HCT116 (cell line): ENCODE results near the gene LMNA. TPM values are rescaled to one million over a fixed set of nuclear protein-coding genes. Genes with fewer than 3 reads are reported as not detected.

Source experiments
- ATAC-seq: fragments of 200-7000 bp; cut with Tn5 transposase; 2 replicates; pipeline ENCODE4 v1.9.1; 2020; ENCODE audit warnings: mild to moderate bottlenecking, moderate library complexity
- BruUV-seq: library from RNA; stranded (reverse); fragments of 400-500 nt; replicated peaks from 2 replicates; lab custom pipeline; 2021; lab: Mats Ljungman, UMichigan
- CTCF ChIA-PET: fragments of 300-600 bp; sonication (Branson Sonifier 250); formaldehyde crosslinking; loops from one replicate; lab custom pipeline; 2021; ENCODE audit warnings: antibody characterized with exemption; lab: Charles Lee
- POLR2A ChIA-PET: fragments of 300-600, 350-600 bp; sonication (Branson Sonifier 250); formaldehyde crosslinking; loops from one replicate; lab custom pipeline; 2021; ENCODE audit warnings: antibody characterized with exemption; lab: Charles Lee
- RAD21 ChIA-PET, 2 experiments: fragments of 300-600 bp; sonication (Branson Sonifier 250); formaldehyde crosslinking; loops; one replicate each; lab custom pipeline; 2023; ENCODE audit warnings: low total read pairs in 2 of 2; ENCODE audit not compliant: uncharacterized antibody in 2 of 2, unreplicated experiment in 2 of 2, low non-redundant PET in 1 of 2; lab: Charles Lee
- DNase-seq: peaks from one replicate; pipeline ENCODE4 v3.0.0-alpha.2; 2010; ENCODE audit warnings: low read depth, low spot score
- H2AFZ ChIP-seq: fragments of 200-600 bp; shearing (Covaris generic), sonication (generic); 2 replicates; pipeline ENCODE4 v1.6.1; 2017; ENCODE audit warnings: low read depth, mixed run types, mixed read lengths, antibody characterized with exemption, low read length; ENCODE audit not compliant: poor library complexity, severe bottlenecking
- H3K27ac ChIP-seq: 2 replicates; pipeline ENCODE4 v1.5.1; 2012; ENCODE audit warnings: low read depth, low read length
- H3K27me3 ChIP-seq: fragments of 200-600 bp; sonication (generic); 2 replicates; pipeline ENCODE4 v1.6.1; 2016; ENCODE audit warnings: mixed run types, low read length, mixed read lengths; ENCODE audit not compliant: insufficient read depth
- H3K36me3 ChIP-seq, 2 experiments: fragments of 200-500 bp in 1 of 2; fragments of 200-600 bp in 1 of 2; sonication (Bioruptor generic) in 1 of 2; sonication (generic) in 1 of 2; 2 replicates each; pipeline versions ENCODE4 v1.5.1 to v1.6.1; 2014 to 2016; ENCODE audit warnings: low read length in 2 of 2, inconsistent platforms in 1 of 2, mixed read lengths in 1 of 2, mixed run types in 1 of 2; ENCODE audit not compliant: insufficient read depth in 2 of 2, control insufficient read depth in 1 of 2
- H3K4me1 ChIP-seq, 2 experiments: fragments of 200-600 bp in 1 of 2; sonication (generic) in 1 of 2; 2 replicates each; pipeline versions ENCODE4 v1.5.1 to v1.6.1; 2012 to 2017; ENCODE audit warnings: low read length in 2 of 2, inconsistent platforms in 1 of 2, mild to moderate bottlenecking in 1 of 2, mixed read lengths in 1 of 2, mixed run types in 1 of 2, moderate library complexity in 1 of 2; ENCODE audit not compliant: insufficient read depth in 2 of 2, control insufficient read depth in 1 of 2
- H3K4me2 ChIP-seq: fragments of 200-600 bp; sonication (generic); 2 replicates; pipeline ENCODE4 v1.6.1; 2017; ENCODE audit warnings: mixed run types, low read length, mixed read lengths
- H3K4me3 ChIP-seq, 2 experiments: fragments of 200-600 bp in 1 of 2; sonication (generic) in 1 of 2; replicated peaks in 1 of 2; 2 replicates each; pipeline ENCODE4 v1.5.1; 2011 to 2016; ENCODE audit warnings: low read length in 2 of 2, control low read depth in 1 of 2, low read depth in 1 of 2, mild to moderate bottlenecking in 1 of 2, mixed read lengths in 1 of 2, mixed run types in 1 of 2
- H3K79me2 ChIP-seq: fragments of 200-600 bp; sonication (generic); 2 replicates; pipeline ENCODE4 v1.6.1; 2017; ENCODE audit warnings: mild to moderate bottlenecking, mixed run types, low read length, moderate library complexity, mixed read lengths; ENCODE audit not compliant: insufficient read depth
- H3K9ac ChIP-seq: fragments of 200-600 bp; sonication (generic); 2 replicates; pipeline ENCODE4 v1.6.1; 2016; ENCODE audit warnings: low read length, mixed read lengths
- H3K9me2 ChIP-seq: fragments of 200-600 bp; sonication (generic), shearing (Covaris generic); 2 replicates; pipeline ENCODE4 v1.6.1; 2017; ENCODE audit warnings: mixed run types, mild to moderate bottlenecking, moderate library complexity; ENCODE audit not compliant: insufficient read depth
- H3K9me3 ChIP-seq, 2 experiments: fragments of 200-500 bp in 1 of 2; fragments of 200-600 bp in 1 of 2; sonication (Bioruptor generic) in 1 of 2; sonication (generic) in 1 of 2; 2 replicates each; pipeline ENCODE4 v1.6.1; 2014 to 2017; ENCODE audit warnings: low read length in 2 of 2, mixed read lengths in 2 of 2, inconsistent platforms in 1 of 2, low read depth in 1 of 2, mild to moderate bottlenecking in 1 of 2, mixed run types in 1 of 2, moderate library complexity in 1 of 2; ENCODE audit not compliant: control insufficient read depth in 1 of 2, insufficient read depth in 1 of 2
- H4K20me1 ChIP-seq: fragments of 200-600 bp; sonication (generic), shearing (Covaris generic); 2 replicates; pipeline ENCODE4 v1.6.1; 2017; ENCODE audit warnings: mixed run types, mild to moderate bottlenecking, moderate library complexity; ENCODE audit not compliant: insufficient read depth
- ATF3 ChIP-seq: IDR thresholded peaks from 2 replicates; pipeline ENCODE4 v1.6.1; 2012
- CBX3 ChIP-seq: IDR thresholded peaks from 2 replicates; pipeline ENCODE4 v1.6.1; 2012; ENCODE audit warnings: low read depth
- CEBPB ChIP-seq: IDR thresholded peaks from 2 replicates; pipeline ENCODE4 v1.6.1; 2012; ENCODE audit warnings: low read depth
- CTCF ChIP-seq, 3 experiments: fragments of 200-600 bp in 1 of 3; sonication (generic) in 1 of 3; IDR thresholded peaks in 2 of 3; conservative IDR thresholded peaks in 1 of 3; 2 replicates each; pipeline ENCODE4 v1.5.1; 2012 to 2017; ENCODE audit warnings: low read depth in 2 of 3, low read length in 2 of 3, antibody characterized with exemption in 1 of 3, borderline replicate concordance in 1 of 3, control low read depth in 1 of 3, mild to moderate bottlenecking in 1 of 3, mixed read lengths in 1 of 3, mixed run types in 1 of 3, moderate library complexity in 1 of 3; ENCODE audit not compliant: insufficient read depth in 1 of 3
- EGR1 ChIP-seq: IDR thresholded peaks from 2 replicates; pipeline ENCODE4 v1.6.1; 2012; ENCODE audit warnings: low read depth
- ELF1 ChIP-seq: IDR thresholded peaks from 2 replicates; pipeline ENCODE4 v1.6.1; 2012; ENCODE audit warnings: low read depth, borderline replicate concordance
- FOSL1 ChIP-seq: IDR thresholded peaks from 2 replicates; pipeline ENCODE4 v1.6.1; 2012; ENCODE audit warnings: low read depth
- JUND ChIP-seq: IDR thresholded peaks from 2 replicates; pipeline ENCODE4 v1.6.1; 2012
- MAX ChIP-seq: IDR thresholded peaks from 2 replicates; pipeline ENCODE4 v1.6.1; 2012
- POLR2A ChIP-seq: IDR thresholded peaks from 2 replicates; pipeline ENCODE4 v1.7.0; 2011; ENCODE audit warnings: borderline replicate concordance; ENCODE audit not compliant: insufficient read depth, insufficient read length; ENCODE audit errors: extremely low read depth
- REST ChIP-seq: IDR thresholded peaks from 2 replicates; pipeline ENCODE4 v1.6.1; 2012; ENCODE audit warnings: low read depth
- SIN3A ChIP-seq: IDR thresholded peaks from 2 replicates; pipeline ENCODE4 v1.6.1; 2012; ENCODE audit warnings: low read depth
- SP1 ChIP-seq: IDR thresholded peaks from 2 replicates; pipeline ENCODE4 v1.6.1; 2012; ENCODE audit warnings: low read depth
- SRF ChIP-seq: IDR thresholded peaks from 2 replicates; pipeline ENCODE4 v1.6.1; 2012; ENCODE audit warnings: low read depth
- TCF7L2 ChIP-seq: IDR thresholded peaks from 2 replicates; pipeline ENCODE4 v1.7.0; 2011; ENCODE audit warnings: borderline replicate concordance, inconsistent platforms; ENCODE audit not compliant: insufficient read depth, insufficient read length; ENCODE audit errors: extremely low read depth
- YY1 ChIP-seq: IDR thresholded peaks from 2 replicates; pipeline ENCODE4 v1.6.1; 2011; ENCODE audit warnings: low read length, low read depth, moderate library complexity, mild to moderate bottlenecking; ENCODE audit not compliant: insufficient replicate concordance; ENCODE audit errors: extremely low read depth
- ZBTB33 ChIP-seq: IDR thresholded peaks from 2 replicates; pipeline ENCODE4 v1.6.1; 2011; ENCODE audit warnings: mild to moderate bottlenecking, low read length, moderate library complexity; ENCODE audit not compliant: insufficient replicate concordance; ENCODE audit errors: extremely low read depth
- ZNF274 ChIP-seq: fragments of 200-500 bp; sonication (Bioruptor generic); IDR thresholded peaks from 2 replicates; pipeline ENCODE4 v1.6.1; 2014; ENCODE audit warnings: mild to moderate bottlenecking, low read depth, low read length, inconsistent platforms
- intact Hi-C: fragments of 100-400 bp; cut with micrococcal nuclease; formaldehyde crosslinking; loops from 2 replicates; pipeline ENCODE4 v1.10.0; 2022
- total RNA-seq: library from RNA; stranded (reverse); gene quantifications from one replicate; pipeline ENCODE4 v1.2.1, GENCODE V29; 2021; ENCODE audit not compliant: unreplicated experiment

LMNA gene
- total RNA-seq, 1 experiment from 2014 or later, result 528 TPM

- Histone ChIP-seq H3K36me3 (no peaks in the 10 kb centered on the region), H3K9ac (no peak overlapping the region), H3K27ac (no peak overlapping the region), H4K20me1 (no peaks in the 10 kb centered on the region), H3K4me1 (no peaks in the 10 kb centered on the region), H3K4me3 (no peak overlapping the region), H3K4me2 (no peak overlapping the region), H2AFZ (no peak overlapping the region), H3K9me3 (no peaks in the 10 kb centered on the region), H3K27me3 (no peaks in the 10 kb centered on the region), H3K9me2 (no peaks in the 10 kb centered on the region), H3K79me2 (no peaks in the 10 kb centered on the region)
- ChIA-PET POLR2A (no interaction called here), CTCF (no interaction called here), RAD21 (interaction anchor here in 1 of 2 experiments (0.6 kb wide), 1 partner anchor 57 kb away, joined by 3 read pairs; no protein-coding TSS in a partner anchor)
- intact Hi-C loops, result no loop called here
- no TSS peak for BruUV-seq
- no peak for ATAC-seq
- DNase-seq, result no peak
- TF ChIP-seq SIN3A, result no peak
- TF ChIP-seq YY1, result no peak
- TF ChIP-seq POLR2A, result no peak
- no peak for TF ChIP-seq SP1
- TF ChIP-seq ZNF274, result no peak
- TF ChIP-seq ATF3, result no peak
- no peak for TF ChIP-seq REST
- no peak for TF ChIP-seq ELF1
- no peak for TF ChIP-seq TCF7L2
- TF ChIP-seq SRF, result no peak
- no peak for TF ChIP-seq ZBTB33
- no peak for TF ChIP-seq MAX
- no peak for TF ChIP-seq CTCF (IDR thresholded peaks at IDR 0.05 in 2 of 3, conservative IDR thresholded peaks at IDR 0.05 in 1 of 3; ENCODE audit: borderline replicate concordance in 1 of 3, insufficient read depth in 1 of 3, low read depth in 2 of 3, low read length in 2 of 3)
- TF ChIP-seq CBX3, result no peak
- no peak for TF ChIP-seq FOSL1
- no peak for TF ChIP-seq EGR1
- no peak for TF ChIP-seq CEBPB
- no peak for TF ChIP-seq JUND
Measured at GRCh38 chr1:156167536-156167935, 53.0 kb downstream of the LMNA start.
